Mammary epithelial cell (primary cell): Measurements from ENCODE around the gene DUSP18.

ENCODE experiments used
- EZH2 ChIP-seq: IDR thresholded peaks from 2 replicates; pipeline ENCODE4 v1.6.1; 2012; ENCODE audit warnings: low read length, inconsistent platforms, borderline replicate concordance
- TF ChIP-seq, protein P1 (sequence below), 2 donors: IDR thresholded peaks in 1 of 2; conservative IDR thresholded peaks in 1 of 2; 2 replicates each; pipeline ENCODE4 v1.5.1; 2011 to 2012; ENCODE audit warnings: inconsistent platforms in 2 of 2, low read length in 2 of 2, mild to moderate bottlenecking in 2 of 2, control low read depth in 1 of 2, low read depth in 1 of 2; ENCODE audit not compliant: insufficient read depth in 1 of 2; ENCODE audit errors: extremely low read depth in 1 of 2

DNA sequence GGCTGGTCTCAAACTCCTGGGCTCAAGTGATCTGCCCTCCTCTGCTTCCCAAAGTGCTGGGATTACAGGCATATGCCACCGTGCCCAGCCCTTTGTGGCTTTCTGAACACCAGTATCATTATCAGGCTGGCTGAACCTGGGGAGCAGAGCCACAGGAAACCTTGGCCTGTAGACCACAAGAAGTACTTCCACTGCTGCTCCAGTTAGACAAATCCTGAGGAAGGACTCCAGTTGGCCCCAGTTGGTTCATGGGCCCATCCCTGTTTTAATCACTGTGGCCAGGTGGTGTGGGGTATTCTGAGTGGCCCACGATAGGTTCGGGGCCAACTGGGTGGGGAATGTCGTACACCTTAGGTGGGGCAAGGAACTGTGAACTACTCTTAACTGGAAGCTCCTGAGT is 5.5 kb upstream of the DUSP18 start:
- TF ChIP-seq, protein P1, sequence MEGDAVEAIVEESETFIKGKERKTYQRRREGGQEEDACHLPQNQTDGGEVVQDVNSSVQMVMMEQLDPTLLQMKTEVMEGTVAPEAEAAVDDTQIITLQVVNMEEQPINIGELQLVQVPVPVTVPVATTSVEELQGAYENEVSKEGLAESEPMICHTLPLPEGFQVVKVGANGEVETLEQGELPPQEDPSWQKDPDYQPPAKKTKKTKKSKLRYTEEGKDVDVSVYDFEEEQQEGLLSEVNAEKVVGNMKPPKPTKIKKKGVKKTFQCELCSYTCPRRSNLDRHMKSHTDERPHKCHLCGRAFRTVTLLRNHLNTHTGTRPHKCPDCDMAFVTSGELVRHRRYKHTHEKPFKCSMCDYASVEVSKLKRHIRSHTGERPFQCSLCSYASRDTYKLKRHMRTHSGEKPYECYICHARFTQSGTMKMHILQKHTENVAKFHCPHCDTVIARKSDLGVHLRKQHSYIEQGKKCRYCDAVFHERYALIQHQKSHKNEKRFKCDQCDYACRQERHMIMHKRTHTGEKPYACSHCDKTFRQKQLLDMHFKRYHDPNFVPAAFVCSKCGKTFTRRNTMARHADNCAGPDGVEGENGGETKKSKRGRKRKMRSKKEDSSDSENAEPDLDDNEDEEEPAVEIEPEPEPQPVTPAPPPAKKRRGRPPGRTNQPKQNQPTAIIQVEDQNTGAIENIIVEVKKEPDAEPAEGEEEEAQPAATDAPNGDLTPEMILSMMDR (conservative IDR thresholded peaks at IDR 0.05 in 1 of 2, IDR thresholded peaks at IDR 0.05 in 1 of 2; ENCODE audit: extremely low read depth in 1 of 2, insufficient read depth in 1 of 2, low read depth in 1 of 2, low read length in 2 of 2): no peak
- TF ChIP-seq EZH2: no peak
